LHCN-M2 (cell line): ENCODE measurements around the gene CLN6. TPM values are rescaled to one million over a fixed set of nuclear protein-coding genes. Genes with fewer than 3 reads are reported as not detected.
"Not testable (repeated sequence)": the region's sequence is repeated elsewhere in the genome, so short reads cannot be mapped to it uniquely, and the experiment has no call there.

Experiments used
- DNase-seq: peaks from one replicate; pipeline ENCODE4 v3.0.0-alpha.2; 2012; ENCODE audit warnings: low read depth
- total RNA-seq: library from RNA; depleted of rRNA; stranded (reverse); fragments of >200 nt; gene quantifications from 2 replicates; pipeline ENCODE4 v1.2.3, GENCODE V29; 2014

The CLN6 gene
- total RNA-seq, 1 experiment from 2014 or later = 40.9 TPM

GRCh38 chr15:68224108-68224507 lies 5.4 kb downstream of the CLN6 start:
- no peak for DNase-seq

DNA sequence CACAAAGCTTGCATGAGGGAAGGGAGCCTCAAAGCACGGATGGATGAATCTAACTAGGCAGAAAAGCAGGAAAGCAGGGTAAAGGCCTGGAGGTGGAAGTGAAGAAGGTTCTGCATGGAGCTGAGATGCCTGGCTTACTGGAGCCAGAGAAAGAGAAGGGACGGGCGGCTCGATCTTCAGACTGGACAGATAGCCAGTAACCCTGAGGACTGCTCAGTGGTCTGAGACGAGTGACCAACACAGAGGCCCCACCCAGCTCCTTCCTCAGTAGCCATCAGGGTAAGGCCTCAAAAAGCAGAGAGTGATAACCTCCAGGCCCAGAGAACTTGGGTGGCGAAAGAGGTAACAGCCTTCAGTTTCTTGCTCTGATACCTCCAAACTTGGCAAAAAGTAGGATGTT lies 6.4 kb downstream of the CLN6 start:
- DNase-seq = no peak

GRCh38 chr15:68222432-68222743 lies 7.1 kb downstream of the CLN6 start:
- DNase-seq = not testable (repeated sequence)

- DNase-seq = not testable (repeated sequence)
Measured at GRCh38 chr15:68221530-68222431, 7.7 kb downstream of the CLN6 start.

DNA sequence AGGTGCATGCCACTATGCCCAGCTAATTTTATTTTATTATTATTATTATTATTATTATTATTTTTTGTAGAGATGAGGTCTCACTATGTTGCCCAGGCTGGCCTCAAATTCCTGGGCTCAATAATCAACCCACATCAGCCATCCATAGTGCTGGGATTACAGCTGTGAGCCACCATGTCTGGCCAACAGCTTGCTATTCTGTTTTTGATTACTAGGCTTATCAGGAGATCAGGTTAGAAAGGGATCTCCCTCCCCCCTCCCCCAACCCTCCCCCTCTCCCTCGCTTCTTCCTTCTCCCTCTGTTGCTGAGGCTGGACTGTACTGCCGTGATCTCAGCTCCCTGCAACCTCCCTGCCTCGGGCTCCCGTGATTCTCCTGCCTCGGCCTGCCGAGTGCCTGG lies 8.6 kb downstream of the CLN6 start:
- DNase-seq = no peak

DNA sequence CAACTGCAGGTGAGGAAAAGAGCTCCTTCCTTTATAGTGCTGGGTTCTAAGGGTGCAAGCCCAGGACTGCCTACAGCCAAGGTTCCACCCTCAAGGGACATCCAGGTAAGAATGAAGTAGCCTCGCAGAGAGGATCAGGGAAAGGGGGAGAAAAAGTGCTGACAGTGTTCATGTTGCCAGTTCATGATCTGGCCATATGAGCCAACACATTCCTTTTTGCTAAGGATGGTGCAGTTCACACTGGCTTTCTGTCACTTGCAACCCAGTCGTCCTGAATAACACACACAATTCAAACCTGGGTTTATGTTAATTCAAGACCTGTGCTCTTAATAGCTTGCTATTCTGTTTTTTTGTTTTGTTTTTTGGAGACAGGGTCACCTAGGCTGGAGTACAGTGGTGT lies 9.0 kb downstream of the CLN6 start:
- DNase-seq = no peak

GRCh38 chr15:68218847-68219798 lies 10.4 kb downstream of the CLN6 start:
- DNase-seq = no peak

GRCh38 chr15:68218331-68218730 lies 11.2 kb downstream of the CLN6 start:
- DNase-seq = no peak

DNA sequence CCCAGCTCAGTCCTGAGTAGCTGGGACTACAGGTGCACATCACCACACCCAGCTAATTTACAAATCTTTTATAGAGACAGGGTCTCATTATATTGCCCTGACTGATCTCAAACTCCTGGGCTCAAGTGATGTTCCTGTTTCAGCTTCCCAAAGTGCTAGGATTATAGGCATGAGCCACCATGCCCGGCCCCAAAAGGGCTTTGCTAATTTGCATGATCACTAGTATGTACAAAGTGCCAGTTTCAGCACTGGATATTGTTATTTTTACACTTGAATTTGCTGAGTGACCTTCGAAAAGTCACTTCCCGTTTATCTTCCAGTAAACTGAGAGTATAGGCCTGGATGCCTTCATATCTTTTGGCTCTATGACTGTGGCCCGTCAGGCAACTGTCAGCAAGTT lies 12.2 kb downstream of the CLN6 start:
- no peak for DNase-seq

GRCh38 chr15:68214838-68215254 lies 14.7 kb downstream of the CLN6 start:
- DNase-seq = no peak

GRCh38 chr15:68213991-68214837 lies 15.3 kb downstream of the CLN6 start:
- no peak for DNase-seq

DNA sequence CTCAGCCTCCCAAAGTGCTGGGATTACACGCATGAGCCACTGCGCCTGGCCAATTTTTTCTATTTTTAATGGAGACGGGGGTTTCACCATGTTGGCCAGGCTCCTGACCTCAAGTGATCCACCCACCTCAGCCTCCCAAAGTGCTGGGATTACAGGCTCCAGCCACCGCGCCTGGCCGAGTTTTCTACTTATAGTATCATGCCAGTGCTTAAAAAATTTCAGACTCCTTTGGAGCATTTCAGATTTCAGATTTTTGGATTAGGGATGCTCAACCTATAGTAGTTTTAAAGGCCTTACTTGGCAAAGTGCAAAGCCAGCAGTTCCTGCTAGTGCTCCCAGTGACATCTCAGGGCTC lies 16.1 kb downstream of the CLN6 start:
- DNase-seq = not testable (repeated sequence)

DNA sequence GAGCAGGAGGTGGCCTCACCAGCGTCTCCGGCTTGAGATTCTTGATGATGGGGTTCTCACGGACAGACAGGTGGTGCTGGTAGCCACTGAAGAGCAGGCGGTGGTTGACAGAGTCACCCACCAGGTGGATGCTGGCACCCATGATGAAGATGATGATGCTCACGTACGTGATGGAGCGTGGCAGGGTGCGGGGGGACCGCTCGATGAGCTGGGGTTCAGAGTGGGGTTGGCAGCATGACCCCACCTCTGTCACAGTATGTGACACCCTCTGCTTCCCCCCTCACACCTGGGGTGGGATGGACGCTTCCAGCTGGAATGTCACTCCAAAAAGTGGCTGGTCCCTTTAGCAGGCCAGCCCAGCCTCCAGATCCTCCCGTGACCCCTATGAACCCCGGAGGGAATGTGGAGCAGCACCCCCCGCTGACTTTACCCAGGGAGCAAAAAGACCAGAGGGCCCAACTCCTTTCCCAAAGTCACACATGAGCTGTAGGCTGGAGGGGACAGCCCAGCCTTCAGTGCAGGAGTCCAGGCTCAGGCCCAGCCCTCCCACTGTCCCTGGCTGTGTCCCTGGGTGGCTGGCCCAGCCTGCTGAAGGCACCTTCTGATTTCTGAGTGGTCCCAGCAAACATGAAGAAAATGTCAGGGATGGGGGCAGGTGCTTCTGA lies 17.7 kb downstream of the CLN6 start:
- no peak for DNase-seq

- DNase-seq = peak; percentile 42
Measured at GRCh38 chr15:68210821-68211655, 18.5 kb downstream of the CLN6 start.

DNA sequence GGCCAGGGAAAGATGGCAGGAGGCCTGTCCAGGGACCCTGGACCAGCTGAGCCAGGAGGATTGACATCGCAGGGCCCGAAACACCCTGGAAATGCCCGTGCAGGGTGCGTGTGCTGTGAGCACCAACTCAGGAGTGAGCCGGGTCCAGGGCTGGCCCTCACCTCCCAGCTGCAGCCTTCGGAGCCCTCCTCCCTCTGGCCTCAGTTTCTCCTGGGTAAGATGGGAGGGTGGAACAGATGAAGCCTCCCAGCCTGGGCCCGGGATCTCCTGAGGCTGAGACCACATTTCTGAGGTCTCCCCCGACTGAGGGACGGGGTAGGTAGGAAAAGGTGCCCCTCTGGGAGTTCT lies 19.1 kb downstream of the CLN6 start:
- no peak for DNase-seq

DNA sequence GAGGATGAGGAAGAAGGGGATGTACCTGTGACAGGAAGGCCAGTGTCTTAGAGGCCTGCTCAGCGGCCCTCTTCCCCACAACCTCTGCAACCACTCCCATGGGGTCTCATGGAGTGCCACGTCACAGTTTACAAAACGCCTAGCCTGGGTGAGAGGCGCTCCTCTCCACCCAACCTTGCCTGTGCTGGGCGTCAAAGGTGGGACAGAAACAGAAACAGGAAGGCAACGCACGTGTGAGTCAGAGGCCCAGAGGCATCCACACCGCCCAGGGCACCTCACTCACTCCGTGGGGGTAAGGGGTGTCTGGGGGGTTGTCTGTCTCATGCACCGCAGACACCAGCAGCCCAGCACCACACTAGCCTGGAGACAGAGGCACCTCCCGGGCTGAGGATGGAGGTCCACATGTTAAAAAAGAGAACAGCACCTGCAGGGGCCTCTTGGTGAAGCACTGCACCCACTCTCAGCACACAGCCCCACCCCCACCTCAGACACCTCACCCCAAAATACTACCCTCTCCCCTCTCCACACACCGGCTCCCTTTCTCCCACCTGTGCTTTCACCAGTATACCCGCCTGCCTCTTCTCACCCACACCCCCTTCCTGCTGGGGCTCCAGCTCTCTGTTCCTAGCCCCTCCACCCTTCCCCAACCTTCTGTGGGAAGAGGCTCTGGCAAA lies 19.7 kb downstream of the CLN6 start:
- DNase-seq = no peak

DNA sequence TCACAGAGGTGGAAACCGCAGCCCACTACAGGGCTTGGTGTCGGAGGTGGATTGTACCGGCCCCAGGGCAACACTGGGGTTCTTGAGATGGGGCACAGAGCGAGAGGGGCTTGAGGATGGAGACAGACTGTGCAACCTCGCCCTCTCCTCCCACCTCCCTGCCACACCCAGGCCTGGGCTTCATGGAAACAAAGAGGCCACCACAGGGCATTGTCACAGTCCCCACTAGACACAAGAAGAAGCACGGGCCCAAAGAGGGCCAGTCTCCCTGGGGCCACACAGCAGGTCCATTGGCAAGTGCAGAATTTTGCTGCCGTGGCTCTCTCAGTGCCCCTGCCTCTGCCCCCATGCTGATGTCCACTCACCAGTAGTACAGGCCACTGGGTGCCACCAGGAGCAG lies 20.3 kb downstream of the CLN6 start:
- no peak for DNase-seq

- DNase-seq = no peak
Measured at GRCh38 chr15:68208636-68209240, 20.8 kb downstream of the CLN6 start.

DNA sequence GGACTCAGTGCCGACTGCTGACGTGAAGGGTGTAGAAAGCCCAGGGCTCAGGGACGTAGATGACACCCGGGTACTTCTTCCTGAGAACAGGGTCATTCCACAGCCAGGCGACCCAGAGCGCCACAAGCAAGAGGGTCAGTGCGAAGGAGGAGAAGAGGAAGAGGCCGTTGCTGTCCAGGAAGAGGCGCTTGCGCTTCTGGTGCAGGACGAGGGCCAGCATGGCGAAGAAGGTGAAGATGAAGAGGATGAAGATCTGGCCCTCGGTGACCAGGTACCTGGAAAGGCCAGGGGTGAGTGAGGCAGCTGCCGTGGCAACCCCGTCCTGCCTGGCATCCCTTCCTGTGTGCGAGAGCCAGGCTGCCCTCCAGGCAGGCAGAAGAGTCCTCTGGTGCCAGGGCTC lies 21.4 kb downstream of the CLN6 start:
- no peak for DNase-seq
